ENCODE measurements around the gene CHKB. TPM values are rescaled to one million over a fixed set of nuclear protein-coding genes. Genes with fewer than 3 reads are reported as not detected.
"Not testable (repeated sequence)": the region's sequence is repeated elsewhere in the genome, so short reads cannot be mapped to it uniquely, and the experiment has no call there.

Gene CHKB
- polyA plus RNA-seq, 1 donor, result 106 TPM

DNA sequence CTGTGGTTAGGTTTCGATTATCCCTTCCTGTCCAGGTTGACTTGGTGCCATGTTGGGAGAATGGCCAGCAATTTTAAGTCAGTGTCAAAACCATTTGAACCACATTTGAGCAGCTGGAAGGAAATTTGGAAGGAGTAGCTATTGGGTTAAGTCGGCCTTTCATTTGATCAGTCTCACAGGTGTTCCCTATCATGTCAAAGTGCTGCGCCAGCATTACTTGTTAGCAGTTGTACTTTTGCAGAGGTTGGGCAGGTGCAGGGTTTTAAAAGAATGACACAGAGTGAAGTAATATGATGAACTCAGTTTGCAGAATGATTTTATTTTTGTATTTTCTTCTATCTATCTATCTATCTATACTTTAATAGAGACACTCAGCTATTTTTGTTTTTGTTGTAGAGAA is 46.4 kb downstream of the CHKB start:
- Histone ChIP-seq H3K4me1 (ENCODE audit: control insufficient read depth, insufficient read depth, low read length) (peaks cover 26% of the 10 kb centered on the region), H3K27ac (ENCODE audit: low read length) (no peak overlapping the region), H3K9me3 (ENCODE audit: control insufficient read depth, low read depth, low read length) (no peaks in the 10 kb centered on the region), H3K4me3 (ENCODE audit: low read length) (no peak overlapping the region), H3K36me3 (ENCODE audit: control insufficient read depth, insufficient read depth, low read length) (no peaks in the 10 kb centered on the region), H3K27me3 (ENCODE audit: control insufficient read depth, insufficient read depth, low read length) (peaks cover 27% of the 10 kb centered on the region)
- no CpG with 5 or more reads among the region's 3 CpGs for WGBS (ENCODE audit: insufficient coverage, low lambda C conversion rate)
- DNase-seq, result no peak

DNA sequence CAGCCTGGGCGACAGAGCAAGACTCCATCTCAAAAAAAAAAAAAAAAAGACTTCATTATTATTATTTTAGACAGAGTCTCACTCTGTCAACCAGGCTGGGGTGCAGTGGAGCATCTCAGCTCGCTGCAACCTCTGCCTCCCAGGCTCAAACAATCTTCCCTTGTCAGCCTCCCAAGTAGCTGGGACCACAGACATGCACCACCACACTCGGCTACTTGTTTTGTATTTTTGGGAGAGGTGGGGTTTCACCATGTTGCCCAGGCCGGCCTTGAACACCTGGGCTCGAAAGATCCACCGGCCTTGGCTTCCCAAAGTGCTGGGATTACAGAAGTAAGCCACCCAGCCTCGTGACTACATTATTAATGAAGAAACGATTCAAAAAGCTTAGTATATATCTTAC is 47.5 kb downstream of the CHKB start:
- peaks cover 35% of the 10 kb centered on the region for H3K4me1 ChIP-seq (ENCODE audit: control insufficient read depth, insufficient read depth, low read length)
- no peaks in the 10 kb centered on the region for H3K36me3 ChIP-seq (ENCODE audit: control insufficient read depth, insufficient read depth, low read length)
- no peak for DNase-seq
- peaks cover 8% of the 10 kb centered on the region for H3K9me3 ChIP-seq (ENCODE audit: control insufficient read depth, low read depth, low read length)
- no peak overlapping the region for H3K27ac ChIP-seq (ENCODE audit: low read length)
- H3K4me3 ChIP-seq (ENCODE audit: low read length), result no peak overlapping the region
- H3K27me3 ChIP-seq (ENCODE audit: control insufficient read depth, insufficient read depth, low read length), result peaks cover 38% of the 10 kb centered on the region
- WGBS (ENCODE audit: insufficient coverage, low lambda C conversion rate), result 94% methylated on average over 2 of the region's 8 CpGs

DNA sequence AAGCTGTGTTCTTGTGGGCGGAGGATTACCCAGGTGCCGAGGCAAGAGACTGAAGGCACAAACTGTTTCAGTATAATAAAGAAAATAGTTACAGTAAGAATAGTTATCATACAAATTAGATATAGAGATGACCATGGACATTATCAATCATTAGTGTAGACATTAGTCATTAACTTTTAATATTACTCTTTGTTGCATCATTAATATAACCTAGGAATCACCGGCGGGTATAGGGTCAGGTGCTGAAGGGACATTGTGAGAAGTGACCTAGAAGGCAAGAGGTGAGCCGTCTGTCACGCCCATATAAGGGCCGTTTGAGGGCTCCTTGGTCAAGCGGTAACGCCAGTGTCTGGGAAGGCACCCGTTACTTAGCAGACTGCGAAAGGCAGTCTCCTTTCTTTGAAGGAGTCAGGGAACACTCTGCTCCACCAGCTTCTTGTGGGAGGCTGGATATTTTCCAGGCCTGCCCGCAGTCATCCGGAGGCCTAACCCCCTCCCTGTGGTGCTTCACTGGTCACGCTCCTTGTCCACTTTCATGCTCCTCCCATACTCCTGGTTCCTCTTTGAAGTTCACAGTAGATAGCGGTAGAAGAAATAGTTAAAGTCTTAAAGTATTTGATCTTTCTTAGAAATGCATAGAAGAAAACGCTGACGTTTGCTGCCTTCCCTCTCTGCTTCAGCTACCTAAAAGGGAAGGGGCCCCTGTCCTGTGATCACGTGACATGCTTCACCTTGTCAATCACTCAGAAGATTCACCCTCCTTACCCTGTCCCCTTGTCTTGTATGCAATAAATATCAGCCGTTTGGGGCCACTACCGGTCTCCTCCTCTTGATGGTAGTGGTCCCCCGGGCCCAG is 48.6 kb downstream of the CHKB start:
- WGBS (ENCODE audit: insufficient coverage, low lambda C conversion rate), result 67% methylated on average over 3 of the region's 21 CpGs
- peaks cover 45% of the 10 kb centered on the region for H3K27me3 ChIP-seq (ENCODE audit: control insufficient read depth, insufficient read depth, low read length)

DNA sequence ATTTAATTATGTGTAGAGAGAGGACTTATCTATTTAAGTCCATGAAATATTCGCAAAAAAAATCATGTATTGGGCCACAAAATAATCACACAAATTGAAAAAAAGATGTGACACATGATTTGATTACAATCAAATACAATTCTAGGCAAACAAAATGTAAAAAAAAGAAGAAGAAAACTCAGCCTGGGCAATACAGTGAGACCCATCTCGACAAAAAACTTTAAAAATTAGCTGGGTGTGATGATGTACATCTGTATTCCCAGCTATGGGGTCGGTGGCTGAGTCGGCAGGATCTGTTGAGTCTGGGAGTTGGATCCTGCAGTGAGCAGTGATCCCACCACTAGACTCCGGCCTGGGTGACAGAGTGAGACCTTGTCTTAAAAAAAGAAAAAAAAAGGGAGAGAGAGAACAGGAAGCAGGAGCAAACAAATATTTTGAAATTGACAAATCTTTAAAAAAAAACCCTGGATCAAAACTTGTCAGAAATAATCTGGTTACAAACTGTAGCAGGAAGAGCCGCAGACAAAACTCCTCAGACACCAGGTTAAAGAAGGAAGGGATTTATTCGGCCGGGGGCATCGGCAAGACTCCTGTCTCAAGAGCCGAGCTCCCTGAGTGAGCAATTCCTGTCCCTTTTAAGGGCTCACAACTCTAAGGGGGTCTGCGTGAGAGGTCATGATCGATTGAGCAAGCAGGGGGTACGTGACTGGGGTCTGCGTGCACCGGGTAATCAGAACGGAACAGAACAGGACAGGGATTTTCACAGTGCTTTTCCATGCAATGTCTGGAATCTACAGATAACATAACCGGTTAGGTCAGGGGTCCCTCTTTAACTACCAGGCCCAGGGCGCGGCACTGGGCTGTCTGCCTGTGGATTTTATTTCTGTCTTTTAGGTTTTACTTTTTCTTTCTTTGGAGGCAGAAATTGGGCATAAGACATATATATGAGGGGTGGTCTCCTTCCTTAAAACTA is 49.5 kb downstream of the CHKB start:
- H3K9me3 ChIP-seq (ENCODE audit: control insufficient read depth, low read depth, low read length), result peaks cover 16% of the 10 kb centered on the region
- no peak overlapping the region for H3K4me3 ChIP-seq (ENCODE audit: low read length)
- DNase-seq, result no peak
- peaks cover 27% of the 10 kb centered on the region for H3K4me1 ChIP-seq (ENCODE audit: control insufficient read depth, insufficient read depth, low read length)
- peaks cover 45% of the 10 kb centered on the region for H3K27me3 ChIP-seq (ENCODE audit: control insufficient read depth, insufficient read depth, low read length)
- no peak overlapping the region for H3K27ac ChIP-seq (ENCODE audit: low read length)
- whole genome bisulfite sequencing (ENCODE audit: insufficient coverage, low lambda C conversion rate), result 57% methylated on average over 3 of the region's 19 CpGs
- no peaks in the 10 kb centered on the region for H3K36me3 ChIP-seq (ENCODE audit: control insufficient read depth, insufficient read depth, low read length)

More for the DNA sequence above, 48.6 kb downstream of the CHKB start:
- H3K9me3 ChIP-seq (ENCODE audit: control insufficient read depth, low read depth, low read length), result peaks cover 14% of the 10 kb centered on the region
- H3K4me3 ChIP-seq (ENCODE audit: low read length); H3K27ac ChIP-seq (ENCODE audit: low read length); H3K36me3 ChIP-seq (ENCODE audit: control insufficient read depth, insufficient read depth, low read length); DNase-seq: not testable (repeated sequence)
- H3K4me1 ChIP-seq (ENCODE audit: control insufficient read depth, insufficient read depth, low read length), result peaks cover 32% of the 10 kb centered on the region

DNA sequence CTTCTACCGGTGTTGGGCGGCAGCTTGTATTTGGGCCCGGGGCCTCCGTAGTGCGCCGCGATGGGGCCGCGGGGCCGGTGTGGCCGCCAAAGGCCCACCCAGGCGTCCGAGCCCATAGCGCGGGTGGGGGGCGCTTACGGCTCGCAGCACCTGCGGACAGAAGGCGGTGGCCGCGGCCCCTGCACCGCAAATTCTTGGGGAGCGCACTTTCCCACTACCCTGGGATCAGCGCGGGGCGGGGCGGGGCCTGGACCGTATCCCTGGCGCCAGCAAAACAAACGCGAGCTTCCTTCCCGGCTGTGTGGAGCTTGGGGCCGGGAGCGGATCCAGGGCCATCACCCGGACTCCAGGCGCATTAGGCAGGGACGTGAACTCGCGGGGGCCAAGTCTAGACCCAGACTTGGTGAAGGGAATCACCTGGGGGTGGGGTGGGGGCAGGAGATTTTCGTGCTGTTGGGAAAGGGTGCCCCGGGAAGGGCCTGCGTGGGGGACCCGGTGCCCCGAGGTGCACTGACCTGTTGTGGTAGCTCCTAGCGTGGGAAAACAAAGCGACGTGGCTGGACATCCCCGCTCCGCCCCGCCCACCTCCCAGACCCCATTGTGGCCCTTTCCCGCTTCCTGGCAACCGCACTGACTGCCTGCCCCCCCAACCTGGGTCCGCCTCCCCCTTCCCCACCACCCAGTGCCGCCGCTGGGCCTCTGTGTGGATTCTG is 50.5 kb downstream of the CHKB start:
- Histone ChIP-seq H3K27ac (ENCODE audit: low read length) (peak overlapping the region; percentile 42), H3K4me1 (ENCODE audit: control insufficient read depth, insufficient read depth, low read length) (peaks cover 27% of the 10 kb centered on the region), H3K9me3 (ENCODE audit: control insufficient read depth, low read depth, low read length) (peaks cover 16% of the 10 kb centered on the region), H3K27me3 (ENCODE audit: control insufficient read depth, insufficient read depth, low read length) (peaks cover 45% of the 10 kb centered on the region), H3K36me3 (ENCODE audit: control insufficient read depth, insufficient read depth, low read length) (no peaks in the 10 kb centered on the region), H3K4me3 (ENCODE audit: low read length) (peak overlapping the region; percentile 60)
- DNase-seq, result peak in 1 of 2 donors; percentile 77
- WGBS (ENCODE audit: insufficient coverage, low lambda C conversion rate), result no CpG with 5 or more reads among the region's 56 CpGs

DNA sequence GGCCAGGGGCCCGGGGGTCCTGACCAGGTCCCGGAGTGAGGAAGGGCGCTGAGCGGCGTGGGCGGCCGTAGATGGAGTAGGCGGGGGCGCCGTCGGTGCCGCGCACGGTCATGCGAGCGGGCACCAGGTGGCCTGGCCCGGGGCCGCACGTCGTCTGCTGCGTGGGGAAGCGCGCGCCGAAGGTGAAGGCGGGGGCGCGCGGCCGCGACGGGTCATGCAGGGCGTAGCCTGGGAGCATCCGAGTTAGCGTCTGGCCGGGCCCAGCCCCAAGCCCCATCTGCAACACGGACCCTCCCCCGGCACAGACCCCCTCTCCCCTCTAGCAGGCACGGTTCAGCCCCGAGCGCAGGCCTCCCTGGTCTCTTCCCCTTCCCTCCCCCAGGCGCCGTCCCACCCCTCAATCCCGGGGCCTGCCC is 51.1 kb downstream of the CHKB start:
- Histone ChIP-seq H3K9me3 (ENCODE audit: control insufficient read depth, low read depth, low read length) (peaks cover 16% of the 10 kb centered on the region), H3K4me3 (ENCODE audit: low read length) (peak overlapping the region; percentile 60), H3K27me3 (ENCODE audit: control insufficient read depth, insufficient read depth, low read length) (peaks cover 45% of the 10 kb centered on the region), H3K4me1 (ENCODE audit: control insufficient read depth, insufficient read depth, low read length) (peaks cover 30% of the 10 kb centered on the region), H3K27ac (ENCODE audit: low read length) (peak overlapping the region; percentile 94), H3K36me3 (ENCODE audit: control insufficient read depth, insufficient read depth, low read length) (no peaks in the 10 kb centered on the region)
- DNase-seq, result peak in 1 of 2 donors; percentile 69
- WGBS (ENCODE audit: insufficient coverage, low lambda C conversion rate), result no CpG with 5 or more reads among the region's 44 CpGs

DNA sequence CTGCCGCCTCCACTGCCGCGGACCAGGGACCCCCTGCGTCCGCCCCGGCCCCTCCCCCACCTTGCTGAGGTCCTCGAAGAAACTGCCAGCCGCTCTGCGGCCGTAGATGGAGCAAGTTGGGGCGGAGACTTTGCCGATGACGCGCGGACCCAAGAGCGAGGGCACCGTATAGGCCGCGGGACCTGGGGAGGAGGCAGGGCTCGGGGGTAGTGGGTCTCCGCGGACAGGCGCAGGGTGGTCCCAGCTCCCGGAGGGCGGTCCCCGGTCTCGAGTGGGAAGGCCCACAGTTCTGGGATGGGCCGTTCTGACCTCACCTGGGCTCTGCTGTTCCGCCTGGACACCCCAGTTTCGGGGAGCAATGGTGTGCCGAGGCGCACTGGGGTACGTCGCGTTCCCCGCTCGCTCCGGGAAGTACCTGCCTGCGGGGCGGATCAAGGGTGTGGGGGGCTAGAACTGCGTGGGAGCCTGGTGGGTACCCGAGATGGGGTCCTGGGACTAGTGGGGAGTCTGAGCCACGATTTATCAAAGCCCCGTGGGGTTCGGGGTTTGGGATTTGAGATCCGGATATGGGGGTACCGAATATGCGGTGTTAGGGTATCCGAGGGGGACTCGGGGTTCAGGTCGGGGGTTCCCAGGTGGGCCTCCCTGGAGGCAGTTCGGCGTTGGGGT is 51.6 kb downstream of the CHKB start:
- peak overlapping the region; percentile 60 for H3K4me3 ChIP-seq (ENCODE audit: low read length)
- H3K36me3 ChIP-seq (ENCODE audit: control insufficient read depth, insufficient read depth, low read length), result no peaks in the 10 kb centered on the region
- peak; percentile 76 to 90 for DNase-seq
- H3K27me3 ChIP-seq (ENCODE audit: control insufficient read depth, insufficient read depth, low read length), result peaks cover 45% of the 10 kb centered on the region
- peaks cover 16% of the 10 kb centered on the region for H3K9me3 ChIP-seq (ENCODE audit: control insufficient read depth, low read depth, low read length)
- WGBS (ENCODE audit: insufficient coverage, low lambda C conversion rate), result no CpG with 5 or more reads among the region's 53 CpGs
- peak overlapping the region; percentile 94 for H3K27ac ChIP-seq (ENCODE audit: low read length)
- H3K4me1 ChIP-seq (ENCODE audit: control insufficient read depth, insufficient read depth, low read length), result peaks cover 32% of the 10 kb centered on the region

DNA sequence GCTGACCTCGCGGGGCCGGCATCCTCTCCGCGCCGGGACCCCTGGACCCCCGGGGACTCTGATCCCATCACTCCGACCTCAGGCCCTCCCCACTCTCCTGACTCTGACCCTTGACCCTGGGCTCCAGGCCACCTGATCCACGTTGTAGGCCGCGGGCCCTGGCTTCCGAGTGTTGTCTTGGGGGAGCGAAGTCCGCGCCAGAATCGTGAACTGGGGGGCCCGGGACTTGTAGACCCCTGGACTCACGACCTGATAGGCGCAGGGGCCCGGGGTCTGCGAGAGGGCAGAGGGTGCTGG is 52.1 kb downstream of the CHKB start:
- no CpG with 5 or more reads among the region's 21 CpGs for WGBS (ENCODE audit: insufficient coverage, low lambda C conversion rate)
- peak overlapping the region; percentile 60 for H3K4me3 ChIP-seq (ENCODE audit: low read length)
- peak overlapping the region; percentile 94 for H3K27ac ChIP-seq (ENCODE audit: low read length)
- peaks cover 16% of the 10 kb centered on the region for H3K9me3 ChIP-seq (ENCODE audit: control insufficient read depth, low read depth, low read length)
- DNase-seq, result peak in 1 of 2 donors; percentile 81
- H3K36me3 ChIP-seq (ENCODE audit: control insufficient read depth, insufficient read depth, low read length), result no peaks in the 10 kb centered on the region
- peaks cover 45% of the 10 kb centered on the region for H3K27me3 ChIP-seq (ENCODE audit: control insufficient read depth, insufficient read depth, low read length)
- peaks cover 32% of the 10 kb centered on the region for H3K4me1 ChIP-seq (ENCODE audit: control insufficient read depth, insufficient read depth, low read length)

DNA sequence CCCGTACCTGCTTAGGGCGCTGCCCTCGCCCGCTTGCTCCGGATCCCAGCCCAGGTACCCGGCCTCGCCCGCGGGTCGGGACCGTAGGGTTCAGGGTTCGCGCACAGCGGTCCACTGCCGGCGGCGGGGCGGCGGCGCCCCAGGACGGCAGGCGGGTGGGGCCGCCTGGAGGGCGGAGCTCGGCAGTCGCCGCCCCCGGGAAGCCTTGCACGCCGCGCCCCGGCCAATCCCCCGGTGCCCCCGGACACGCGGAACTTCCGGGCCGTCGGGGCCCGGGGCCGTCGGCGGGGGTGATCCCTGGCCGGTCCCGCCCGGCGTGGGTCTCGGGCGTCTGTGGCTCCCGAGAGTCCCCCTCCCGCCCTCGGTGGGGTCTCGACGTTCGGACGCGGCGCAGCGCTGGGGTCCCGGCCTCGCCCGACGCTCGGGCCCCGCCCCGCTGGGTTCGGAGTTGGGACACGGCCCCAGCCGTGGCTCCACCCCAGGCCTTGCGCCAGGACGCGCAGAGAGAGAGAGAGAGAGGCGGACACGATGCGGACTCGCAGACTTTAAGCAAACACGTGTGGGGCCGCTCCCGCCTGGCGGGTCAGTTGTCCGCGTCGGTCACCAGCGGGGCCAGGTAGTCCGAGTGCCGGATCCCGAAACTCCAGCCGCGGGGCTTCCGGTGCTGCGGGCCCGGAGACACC is 52.6 kb downstream of the CHKB start, which contains the start of gene TYMP:
Gene TYMP, minus strand, starts transcription at position 116 of the 683 bp plus-strand sequence. CDS start 303 bp downstream, outside the sequence.
- Histone ChIP-seq H3K4me1 (ENCODE audit: control insufficient read depth, insufficient read depth, low read length) (peaks cover 32% of the 10 kb centered on the region), H3K36me3 (ENCODE audit: control insufficient read depth, insufficient read depth, low read length) (no peaks in the 10 kb centered on the region), H3K27me3 (ENCODE audit: control insufficient read depth, insufficient read depth, low read length) (peaks cover 45% of the 10 kb centered on the region), H3K27ac (ENCODE audit: low read length) (peak within 1 kb of the TSS; percentile 94), H3K9me3 (ENCODE audit: control insufficient read depth, low read depth, low read length) (peaks cover 16% of the 10 kb centered on the region), H3K4me3 (ENCODE audit: low read length) (peak within 1 kb of the TSS; percentile 60)
- WGBS (ENCODE audit: insufficient coverage, low lambda C conversion rate), result no CpG with 5 or more reads among the region's 92 CpGs
- peak; percentile 69 to 91 for DNase-seq

Data from large intestine (tissue), 3 donors.